ENCODE results near the gene CEND1.
A peak's percentile ranks its signal among the peaks of the same experiment; 100 is the strongest.

CEND1 gene

DNA sequence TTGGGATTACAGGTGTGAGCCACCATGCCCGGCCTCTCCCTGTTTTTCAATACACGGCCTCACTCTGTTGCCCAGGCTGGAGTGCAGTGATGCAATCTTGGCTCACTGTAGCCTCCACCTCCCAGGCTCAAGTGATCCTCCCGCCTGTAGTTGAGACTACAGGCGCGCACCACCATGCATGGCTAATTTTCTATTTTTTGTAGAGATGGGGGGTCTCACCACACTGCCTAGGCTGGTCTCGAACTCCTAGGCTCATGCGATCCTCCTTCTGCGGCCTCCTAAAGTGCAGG, 24.1 kb downstream of the CEND1 start:
- DNase-seq (ENCODE audit: low read depth): no peak
- TF ChIP-seq, protein P1, sequence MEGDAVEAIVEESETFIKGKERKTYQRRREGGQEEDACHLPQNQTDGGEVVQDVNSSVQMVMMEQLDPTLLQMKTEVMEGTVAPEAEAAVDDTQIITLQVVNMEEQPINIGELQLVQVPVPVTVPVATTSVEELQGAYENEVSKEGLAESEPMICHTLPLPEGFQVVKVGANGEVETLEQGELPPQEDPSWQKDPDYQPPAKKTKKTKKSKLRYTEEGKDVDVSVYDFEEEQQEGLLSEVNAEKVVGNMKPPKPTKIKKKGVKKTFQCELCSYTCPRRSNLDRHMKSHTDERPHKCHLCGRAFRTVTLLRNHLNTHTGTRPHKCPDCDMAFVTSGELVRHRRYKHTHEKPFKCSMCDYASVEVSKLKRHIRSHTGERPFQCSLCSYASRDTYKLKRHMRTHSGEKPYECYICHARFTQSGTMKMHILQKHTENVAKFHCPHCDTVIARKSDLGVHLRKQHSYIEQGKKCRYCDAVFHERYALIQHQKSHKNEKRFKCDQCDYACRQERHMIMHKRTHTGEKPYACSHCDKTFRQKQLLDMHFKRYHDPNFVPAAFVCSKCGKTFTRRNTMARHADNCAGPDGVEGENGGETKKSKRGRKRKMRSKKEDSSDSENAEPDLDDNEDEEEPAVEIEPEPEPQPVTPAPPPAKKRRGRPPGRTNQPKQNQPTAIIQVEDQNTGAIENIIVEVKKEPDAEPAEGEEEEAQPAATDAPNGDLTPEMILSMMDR (IDR thresholded peaks at IDR 0.05; ENCODE audit: insufficient read depth, low read depth, low read length, missing control alignments): no peak
- no peak overlapping the region for H3K4me3 ChIP-seq (ENCODE audit: low read length)

DNA sequence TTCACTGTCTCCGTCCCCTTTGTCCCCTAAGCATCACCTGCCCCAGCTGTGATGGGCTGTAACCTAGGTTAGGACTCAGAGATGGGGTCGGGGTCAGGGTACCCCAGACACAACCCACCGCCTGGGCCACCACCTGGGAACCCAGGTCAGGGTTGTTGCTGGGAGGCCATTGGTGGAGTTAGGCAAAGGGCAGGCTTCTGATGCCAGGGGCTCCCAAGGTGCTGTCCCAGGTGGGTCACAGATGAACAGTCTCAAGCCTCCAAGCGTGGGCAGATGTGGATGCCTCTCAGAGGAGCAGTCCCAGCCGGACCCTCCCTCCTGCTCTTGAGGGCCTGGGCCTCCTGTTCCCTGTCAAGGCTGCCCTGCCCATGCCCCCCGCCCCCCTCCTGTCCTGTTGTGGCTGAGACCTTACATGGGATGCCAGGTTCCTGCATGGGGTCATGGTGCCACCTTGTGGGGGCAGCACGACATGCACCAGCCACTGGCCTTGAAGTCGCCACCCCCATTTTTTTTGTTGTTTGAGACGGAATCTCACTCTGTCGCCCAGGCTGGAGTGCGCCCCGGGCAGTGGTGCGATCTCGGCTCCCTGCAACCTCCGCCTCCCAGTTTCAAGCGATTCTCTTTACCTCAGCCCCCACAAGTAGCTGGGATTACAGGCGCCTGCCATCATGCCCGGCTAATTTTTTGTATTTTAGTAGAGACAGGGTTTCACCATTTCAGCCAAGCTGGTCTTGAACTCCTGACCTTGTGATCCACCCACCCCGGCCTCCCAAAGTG, 24.7 kb downstream of the CEND1 start:
- peak; percentile 66 for DNase-seq (ENCODE audit: low read depth)
- TF ChIP-seq, protein P1 (IDR thresholded peaks at IDR 0.05; ENCODE audit: insufficient read depth, low read depth, low read length, missing control alignments): peak; percentile 55
- H3K4me3 ChIP-seq (ENCODE audit: low read length): no peak overlapping the region

DNA sequence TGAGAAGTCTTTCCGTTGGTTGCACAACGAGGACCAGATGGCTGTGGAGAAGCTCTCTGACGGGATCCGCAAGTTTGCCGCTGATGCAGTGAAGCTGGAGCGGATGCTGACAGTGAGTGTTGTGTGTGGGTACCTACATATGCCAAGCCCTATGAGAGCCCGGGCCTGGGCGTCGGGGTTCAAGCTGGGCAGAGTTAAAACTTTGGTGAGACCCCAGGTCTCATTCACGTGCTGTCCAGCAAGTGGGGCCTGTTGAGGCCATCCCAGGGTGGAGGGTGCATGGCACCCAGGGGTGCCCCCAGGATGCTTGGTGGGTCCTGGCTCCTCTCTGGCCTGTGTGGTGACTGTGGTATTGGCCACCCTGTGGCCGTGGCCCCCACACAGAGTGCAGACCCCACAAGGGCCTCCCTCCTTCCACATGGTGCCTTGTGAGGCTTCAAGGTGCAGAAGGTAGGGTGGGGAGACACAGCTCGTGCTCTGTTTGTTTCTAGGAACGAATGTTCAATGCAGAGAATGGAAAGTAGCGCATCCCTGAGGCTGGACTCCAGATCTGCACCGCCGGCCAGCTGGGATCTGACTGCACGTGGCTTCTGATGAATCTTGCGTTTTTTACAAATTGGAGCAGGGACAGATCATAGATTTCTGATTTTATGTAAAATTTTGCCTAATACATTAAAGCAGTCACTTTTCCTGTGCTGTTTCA, 25.4 kb downstream of the CEND1 start:
- TF ChIP-seq, protein P1 (IDR thresholded peaks at IDR 0.05; ENCODE audit: insufficient read depth, low read depth, low read length, missing control alignments): no peak
- no peak overlapping the region for H3K4me3 ChIP-seq (ENCODE audit: low read length)
- no peak for DNase-seq (ENCODE audit: low read depth)

DNA sequence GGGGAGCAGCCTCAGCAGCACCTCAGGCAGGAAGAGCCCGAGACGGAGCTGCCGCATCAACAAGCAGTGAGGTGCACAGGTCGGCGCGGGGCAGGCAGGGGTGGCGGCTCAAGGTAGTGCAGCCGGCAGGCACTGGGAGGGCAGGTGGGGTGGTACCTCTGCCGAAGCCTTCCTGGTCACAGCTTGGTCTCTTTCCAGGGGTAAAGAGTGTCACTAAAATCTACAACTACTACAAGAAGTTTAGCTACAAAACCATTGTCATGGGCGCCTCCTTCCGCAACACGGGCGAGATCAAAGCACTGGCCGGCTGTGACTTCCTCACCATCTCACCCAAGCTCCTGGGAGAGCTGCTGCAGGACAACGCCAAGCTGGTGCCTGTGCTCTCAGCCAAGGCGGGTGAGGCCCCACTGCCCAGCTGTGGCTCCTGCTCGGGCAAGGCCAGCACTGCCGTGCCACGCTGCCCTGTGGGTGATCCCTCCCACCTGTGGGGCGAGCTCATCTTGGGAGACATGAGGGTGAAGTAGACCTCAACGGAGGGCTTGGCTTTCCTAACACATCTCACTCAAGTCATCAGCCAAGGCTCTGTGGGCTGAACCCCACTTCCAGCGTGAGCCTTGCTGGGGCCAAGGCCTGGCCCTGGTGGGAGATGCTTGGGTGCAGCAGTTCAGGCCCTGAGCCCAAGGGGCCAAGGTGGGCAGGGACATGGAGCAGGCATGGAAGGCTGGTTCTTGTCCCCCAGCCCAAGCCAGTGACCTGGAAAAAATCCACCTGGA, 26.2 kb downstream of the CEND1 start:
- no peak overlapping the region for H3K4me3 ChIP-seq (ENCODE audit: low read length)
- no peak for DNase-seq (ENCODE audit: low read depth)

DNA sequence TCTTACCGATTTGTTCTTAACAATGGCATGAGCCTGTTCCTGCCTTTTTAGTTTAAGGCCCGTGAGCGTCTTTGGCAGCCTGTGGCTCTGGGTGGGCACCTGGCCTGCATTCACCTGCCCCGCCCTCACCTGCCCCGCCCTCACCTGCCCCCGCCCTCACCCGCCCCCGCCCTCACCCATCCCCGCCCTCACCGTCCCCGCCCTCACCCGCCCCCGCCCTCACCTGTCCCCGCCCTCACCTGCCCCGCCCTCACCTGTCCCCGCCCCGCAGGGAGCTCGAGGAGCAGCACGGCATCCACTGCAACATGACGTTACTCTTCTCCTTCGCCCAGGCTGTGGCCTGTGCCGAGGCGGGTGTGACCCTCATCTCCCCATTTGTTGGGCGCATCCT, 26.8 kb downstream of the CEND1 start:
- H3K4me3 ChIP-seq (ENCODE audit: low read length): no peak overlapping the region
- TF ChIP-seq, protein P1 (IDR thresholded peaks at IDR 0.05; ENCODE audit: insufficient read depth, low read depth, low read length, missing control alignments): no peak
- DNase-seq (ENCODE audit: low read depth): peak; percentile 80

More for the DNA sequence above, 26.2 kb downstream of the CEND1 start:
- TF ChIP-seq, protein P1 (IDR thresholded peaks at IDR 0.05; ENCODE audit: insufficient read depth, low read depth, low read length, missing control alignments): no peak

DNA sequence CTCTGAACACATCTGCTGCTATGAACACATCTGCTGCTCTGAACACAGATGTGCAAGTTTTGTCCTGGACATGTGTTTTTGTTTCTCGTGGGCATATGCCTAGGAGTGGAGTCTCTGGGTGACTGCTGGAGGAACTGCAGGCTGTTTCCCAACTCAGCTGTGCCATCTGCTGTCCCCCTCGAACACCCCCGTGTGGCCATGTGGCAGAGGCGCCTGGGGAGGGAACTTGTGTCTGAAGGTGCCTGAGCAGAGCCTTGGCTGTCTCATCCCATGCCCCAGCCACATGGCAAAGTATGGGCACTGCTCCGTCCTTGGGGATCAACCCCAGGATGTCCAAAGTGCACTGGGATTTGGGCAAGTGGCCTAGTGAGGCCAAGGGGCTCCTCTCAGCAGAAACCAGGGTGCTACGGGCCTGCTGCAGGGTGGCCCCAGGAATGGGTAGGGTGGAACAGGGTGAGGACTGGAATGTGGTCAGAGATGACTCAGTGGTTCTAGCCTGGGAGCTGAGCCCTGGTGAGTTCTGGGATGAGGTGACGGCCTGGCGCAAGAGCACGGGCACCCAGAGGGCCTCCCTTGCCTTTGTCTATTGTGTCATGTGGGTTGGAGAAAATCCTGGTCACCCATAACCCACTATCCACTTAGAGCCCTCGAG, 27.3 kb downstream of the CEND1 start:
- peak; percentile 84 for DNase-seq (ENCODE audit: low read depth)
- TF ChIP-seq, protein P1 (IDR thresholded peaks at IDR 0.05; ENCODE audit: insufficient read depth, low read depth, low read length, missing control alignments): peak; percentile 61

More for the DNA sequence above, 27.3 kb downstream of the CEND1 start:
- H3K4me3 ChIP-seq (ENCODE audit: low read length): no peak overlapping the region
